GM21447 (cell line): Measurements from ENCODE around the gene OTUD1.

ENCODE experiments used
- ATAC-seq: cut with Tn5 transposase; IDR thresholded peaks from one replicate; pipeline ENCODE4 v1.9.1; 2021; ENCODE audit not compliant: unreplicated experiment

OTUD1 gene

DNA sequence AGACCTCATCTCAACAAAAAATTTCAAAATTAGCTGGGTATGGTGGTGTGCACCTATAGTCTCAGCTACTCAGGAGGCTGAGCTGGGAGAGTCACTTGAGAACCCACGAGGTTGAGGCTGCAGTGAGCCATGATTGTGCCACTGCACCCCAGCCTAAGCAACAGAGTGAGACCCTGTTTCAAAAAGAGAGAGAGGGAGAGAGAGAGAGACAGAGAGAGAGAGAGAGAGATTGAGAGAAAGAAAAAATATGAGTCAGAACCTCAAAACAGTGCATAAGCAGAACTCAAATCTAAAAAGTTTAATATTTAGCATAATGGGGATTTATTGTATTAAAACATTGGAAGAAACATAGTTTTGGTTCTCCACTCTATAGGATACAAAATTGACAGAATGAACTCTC, 17.5 kb upstream of the OTUD1 start:
- no peak for ATAC-seq

- no peak for ATAC-seq
These were observed 16.9 kb upstream of the OTUD1 start for GRCh38 chr10:23422003-23422411.

DNA sequence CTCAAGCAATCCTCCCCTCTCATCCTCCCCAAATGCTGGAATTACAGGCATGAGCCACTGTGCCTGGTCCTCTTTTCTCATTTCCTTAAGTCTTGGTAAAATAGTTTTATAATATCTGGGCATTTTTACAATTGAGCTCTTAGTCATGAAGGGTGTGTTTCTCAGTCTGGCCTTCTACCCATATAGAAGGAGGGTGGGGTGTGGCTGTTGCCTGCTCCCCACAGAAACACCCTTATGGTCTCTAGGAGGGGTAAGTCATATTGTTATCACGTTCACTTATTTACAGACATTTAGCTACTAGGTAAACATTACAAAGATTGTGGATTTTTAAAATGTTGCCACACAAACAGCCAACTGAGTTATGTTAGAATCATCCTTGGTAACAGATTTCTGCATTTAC, 6.7 kb upstream of the OTUD1 start:
- no peak for ATAC-seq

DNA sequence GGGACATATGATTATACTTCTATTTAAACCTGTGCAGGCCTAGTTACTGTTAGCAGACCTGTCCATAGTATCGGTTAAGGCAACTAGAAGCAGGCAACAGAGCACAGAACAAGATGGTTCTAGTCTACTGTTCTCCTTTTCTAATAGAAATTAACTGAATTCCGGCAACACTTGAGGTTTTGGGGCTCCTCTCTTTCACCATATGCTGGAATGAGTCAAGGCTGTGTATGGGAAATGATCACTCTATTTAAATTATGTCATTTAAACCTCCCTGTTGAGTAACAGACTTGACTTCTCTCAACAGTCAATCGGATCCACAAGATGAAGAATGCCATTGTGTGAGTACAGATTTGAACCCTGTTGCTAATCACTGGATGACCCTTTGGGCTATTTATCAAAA, 6.2 kb upstream of the OTUD1 start:
- ATAC-seq: no peak

DNA sequence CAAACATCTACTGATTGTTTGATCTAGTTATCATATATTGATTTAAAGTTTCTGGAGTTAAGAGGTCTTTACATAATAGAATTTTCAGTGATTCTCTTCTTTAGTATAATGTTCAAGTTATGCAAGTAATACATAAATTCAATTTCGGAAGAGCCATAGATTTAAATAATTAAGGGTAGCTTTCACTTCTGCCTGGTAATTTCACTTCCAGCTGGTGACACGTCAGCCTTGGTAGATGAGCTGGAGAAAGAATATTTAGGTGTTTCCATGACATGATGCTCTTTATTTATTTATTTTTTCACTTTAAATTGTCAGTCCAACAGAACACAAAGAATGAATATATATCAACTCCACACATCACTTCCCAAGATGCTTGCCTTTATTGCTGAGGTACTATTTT, 5.2 kb upstream of the OTUD1 start:
- no peak for ATAC-seq

DNA sequence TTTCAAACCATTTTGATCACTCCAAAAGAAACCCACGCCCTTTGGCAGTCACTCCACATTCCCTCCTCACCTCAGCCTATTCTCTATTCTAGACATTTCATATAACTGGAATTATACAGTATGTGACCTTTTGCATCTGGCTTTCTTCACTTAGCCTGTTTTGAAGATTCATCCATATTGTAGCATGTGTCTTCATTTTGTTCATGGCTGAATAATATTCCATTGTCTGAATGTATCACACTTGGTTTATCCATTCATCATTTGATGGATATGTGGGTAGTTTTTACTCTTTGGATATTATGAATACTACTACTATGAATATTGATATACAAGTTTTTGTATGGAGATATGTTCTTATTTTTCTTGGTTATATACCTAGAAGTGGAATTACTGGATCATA, 3.5 kb upstream of the OTUD1 start:
- no peak for ATAC-seq

DNA sequence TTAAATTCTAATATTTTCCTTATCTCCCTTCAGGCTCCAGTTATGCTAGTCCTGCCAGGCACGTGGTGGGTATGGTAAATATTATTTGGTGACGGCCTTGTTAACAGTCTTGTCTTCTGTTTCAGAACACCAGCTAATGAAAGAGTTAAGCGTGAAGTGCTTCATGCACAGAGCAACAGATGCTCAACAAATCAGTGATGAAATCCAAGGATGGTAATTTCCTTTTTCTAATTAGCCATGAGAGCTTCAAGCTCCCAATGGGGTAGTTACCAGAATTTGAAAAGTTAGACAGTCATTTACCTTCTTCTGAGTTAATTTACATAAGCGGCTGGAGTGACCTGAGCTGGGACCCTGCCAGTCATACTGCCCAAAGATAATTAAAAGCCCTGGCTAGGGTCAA, 1.9 kb upstream of the OTUD1 start:
- ATAC-seq: no peak

GRCh38 chr10:23437963-23438546, 820 bp upstream of the OTUD1 start:
- no peak for ATAC-seq

DNA sequence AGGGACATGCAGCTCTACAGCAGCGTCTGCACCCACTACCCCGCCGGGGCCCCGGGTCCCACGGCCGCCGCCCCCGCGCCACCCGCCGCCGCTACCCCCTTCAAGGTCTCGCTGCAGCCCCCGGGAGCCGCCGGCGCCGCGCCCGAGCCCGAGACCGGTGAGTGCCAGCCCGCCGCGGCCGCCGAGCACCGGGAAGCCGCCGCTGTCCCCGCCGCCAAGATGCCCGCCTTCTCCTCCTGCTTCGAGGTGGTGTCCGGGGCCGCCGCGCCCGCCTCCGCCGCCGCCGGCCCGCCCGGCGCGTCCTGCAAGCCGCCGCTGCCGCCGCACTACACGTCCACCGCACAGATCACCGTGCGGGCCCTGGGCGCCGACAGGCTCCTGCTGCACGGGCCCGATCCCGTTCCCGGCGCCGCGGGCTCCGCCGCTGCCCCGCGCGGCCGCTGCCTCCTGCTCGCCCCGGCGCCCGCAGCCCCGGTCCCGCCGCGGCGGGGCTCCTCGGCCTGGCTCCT, 631 bp downstream of the OTUD1 start:
- ATAC-seq: peak; percentile 14

DNA sequence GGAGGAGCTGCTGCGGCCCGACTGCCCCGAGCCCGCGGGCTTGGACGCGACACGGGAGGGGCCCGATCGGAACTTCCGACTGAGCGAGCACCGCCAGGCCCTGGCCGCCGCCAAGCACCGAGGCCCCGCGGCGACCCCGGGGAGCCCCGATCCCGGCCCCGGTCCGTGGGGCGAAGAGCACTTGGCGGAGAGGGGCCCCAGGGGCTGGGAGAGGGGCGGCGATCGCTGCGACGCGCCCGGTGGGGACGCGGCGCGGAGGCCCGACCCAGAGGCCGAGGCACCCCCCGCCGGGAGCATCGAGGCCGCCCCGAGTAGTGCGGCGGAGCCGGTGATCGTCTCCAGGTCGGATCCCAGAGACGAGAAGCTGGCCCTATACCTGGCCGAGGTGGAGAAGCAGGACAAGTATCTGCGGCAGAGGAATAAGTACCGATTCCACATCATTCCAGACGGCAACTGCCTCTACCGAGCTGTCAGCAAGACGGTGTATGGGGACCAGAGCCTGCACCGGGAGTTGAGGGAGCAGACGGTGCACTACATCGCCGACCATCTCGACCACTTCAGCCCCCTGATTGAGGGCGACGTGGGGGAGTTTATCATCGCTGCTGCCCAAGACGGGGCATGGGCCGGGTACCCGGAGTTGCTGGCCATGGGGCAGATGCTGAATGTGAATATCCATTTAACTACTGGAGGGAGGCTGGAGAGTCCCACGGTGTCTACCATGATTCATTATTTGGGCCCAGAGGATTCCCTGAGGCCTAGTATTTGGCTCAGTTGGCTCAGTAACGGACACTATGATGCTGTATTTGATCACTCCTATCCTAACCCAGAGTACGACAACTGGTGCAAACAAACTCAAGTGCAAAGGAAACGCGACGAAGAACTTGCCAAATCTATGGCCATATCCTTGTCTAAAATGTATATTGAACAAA, 1.4 kb downstream of the OTUD1 start:
- peak; percentile 12 for ATAC-seq

DNA sequence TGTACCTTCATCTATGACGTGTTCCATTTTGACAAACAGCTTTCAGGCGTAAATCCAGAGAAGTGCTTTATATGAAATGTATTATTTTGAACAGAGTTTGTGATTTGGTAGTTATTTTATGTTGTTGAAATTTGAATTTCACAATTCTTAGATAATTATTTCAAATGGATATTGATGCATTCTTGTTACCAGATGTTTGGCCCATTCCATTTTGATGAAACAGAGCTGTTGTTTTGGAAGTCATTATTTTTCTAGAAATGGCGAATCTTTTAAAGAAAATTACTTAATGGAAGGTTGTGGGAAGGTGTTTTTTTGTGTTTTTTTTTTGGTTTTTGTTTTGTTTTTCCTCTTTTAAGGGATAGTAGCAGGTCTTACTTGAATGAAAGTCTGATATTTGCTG, 2.4 kb downstream of the OTUD1 start:
- no peak for ATAC-seq

DNA sequence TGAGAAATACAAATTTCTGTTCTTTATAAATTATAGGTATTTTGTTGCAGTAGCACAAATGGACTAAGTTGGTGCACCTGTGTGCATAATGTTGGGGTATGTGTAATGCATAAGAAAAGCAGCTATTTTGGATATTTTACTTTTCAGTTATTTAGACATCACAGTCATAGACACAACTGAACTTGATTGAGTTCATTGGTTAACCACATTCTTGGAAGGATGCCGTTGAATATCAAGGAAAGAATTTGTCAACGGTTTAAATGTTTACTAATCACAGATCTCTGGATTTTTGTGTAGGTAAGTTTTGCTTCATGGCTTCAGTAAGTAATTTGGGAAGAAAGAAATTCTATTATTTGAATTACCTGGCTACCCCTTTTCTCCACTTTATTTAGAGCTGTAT, 4.1 kb downstream of the OTUD1 start:
- no peak for ATAC-seq

GRCh38 chr10:23445591-23445990, 6.7 kb downstream of the OTUD1 start:
- ATAC-seq: no peak

DNA sequence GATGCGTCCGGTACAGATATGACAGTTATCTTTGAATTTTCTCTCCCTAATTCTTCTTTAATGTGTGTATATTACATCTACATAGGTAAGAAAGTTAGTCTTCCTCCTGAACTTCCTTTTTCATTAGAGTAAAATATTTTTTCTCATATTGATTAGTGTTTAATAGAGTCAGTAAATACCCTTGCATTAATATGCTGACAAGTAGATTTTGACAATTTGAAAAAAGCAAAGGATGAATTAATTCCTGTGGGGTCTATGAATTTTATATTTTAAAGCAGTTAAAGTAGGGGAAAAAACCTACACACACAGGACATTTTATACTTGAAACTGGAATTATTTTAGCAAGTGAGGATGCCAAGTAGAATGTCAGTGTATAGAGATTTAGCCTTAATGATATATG, 9.4 kb downstream of the OTUD1 start:
- ATAC-seq: no peak

DNA sequence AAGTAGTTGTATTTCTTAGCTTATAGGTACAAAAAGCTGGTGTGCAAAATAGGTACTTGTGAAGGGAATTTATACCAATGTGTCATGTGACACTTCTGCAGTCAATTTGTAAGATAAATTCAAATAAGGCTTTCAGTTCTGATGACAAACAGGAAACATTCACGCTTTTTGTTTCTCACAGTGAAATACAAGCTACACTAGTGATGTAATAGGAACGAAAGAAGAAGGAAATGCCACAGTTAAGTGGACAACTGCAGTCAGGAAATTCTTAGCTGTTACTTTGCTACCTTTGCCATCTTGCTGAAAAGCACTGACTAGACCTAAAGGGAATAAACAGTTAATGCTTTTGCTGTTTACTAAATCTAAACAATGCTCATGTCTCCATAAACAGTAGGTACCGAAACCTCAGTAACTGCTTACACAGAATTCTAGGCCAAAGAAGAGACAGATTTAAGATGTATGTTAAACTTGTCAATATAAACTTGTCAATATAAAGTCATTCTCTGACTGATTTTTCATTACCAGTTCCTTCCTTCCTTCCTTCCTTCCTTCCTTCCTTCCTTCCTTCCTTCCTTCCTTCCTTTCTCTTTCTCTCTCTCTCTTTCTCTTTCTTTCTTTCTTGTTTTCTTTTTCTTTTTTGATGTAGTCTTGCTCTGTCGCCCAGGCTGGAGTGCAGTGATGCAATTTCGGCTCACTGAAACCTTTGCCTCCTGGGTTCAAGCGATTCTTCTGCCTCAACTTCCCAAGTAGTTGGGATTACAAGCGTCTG, 10.1 kb downstream of the OTUD1 start:
- peak; percentile 94 for ATAC-seq

GRCh38 chr10:23452033-23452655, 13.3 kb downstream of the OTUD1 start:
- ATAC-seq: no peak

GRCh38 chr10:23453465-23453864, 14.6 kb downstream of the OTUD1 start:
- ATAC-seq: no peak

DNA sequence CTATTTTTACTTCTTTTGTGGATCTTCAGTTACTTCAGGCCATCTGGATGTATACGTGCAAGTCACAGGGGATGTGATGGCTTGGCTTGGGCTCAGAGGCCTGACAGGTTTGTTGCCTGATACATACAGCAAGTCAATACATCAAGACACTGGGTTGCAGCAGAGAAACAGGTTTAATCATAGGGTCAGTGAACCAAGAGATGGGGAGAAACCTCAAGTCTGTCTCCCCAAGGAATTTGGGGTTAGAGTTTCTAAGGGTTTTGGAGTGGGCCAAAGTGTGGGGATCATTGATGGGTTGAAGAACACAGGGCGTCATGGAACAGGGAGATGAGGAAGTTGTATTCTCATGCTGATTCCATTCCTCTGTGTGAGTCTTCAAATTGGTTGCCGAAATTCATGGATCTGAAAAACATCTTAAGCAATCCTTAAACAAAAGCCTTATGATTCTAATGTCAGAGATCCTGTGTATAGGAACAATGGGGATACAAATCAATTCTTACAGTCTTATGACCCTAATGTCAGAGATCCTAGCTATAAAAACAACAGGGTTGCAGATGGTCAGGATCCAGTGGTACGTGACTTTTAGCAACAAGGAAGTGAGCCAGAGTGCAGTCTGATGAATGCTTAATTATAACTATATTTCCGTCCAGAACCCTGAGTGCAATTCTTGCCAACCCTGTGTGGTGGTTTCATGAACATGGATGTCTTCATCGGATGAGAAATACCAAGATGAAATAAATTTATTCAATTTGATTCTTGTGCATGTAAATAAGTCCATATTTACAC, 18.9 kb downstream of the OTUD1 start:
- no peak for ATAC-seq

- ATAC-seq: no peak
These were observed 20.5 kb downstream of the OTUD1 start for GRCh38 chr10:23459308-23459939.

GRCh38 chr10:23461557-23461956, 22.7 kb downstream of the OTUD1 start:
- no peak for ATAC-seq
